Stimulated activated CD4-positive, alpha-beta T cell treated with anti-CD3 and anti-CD28 coated beads, Interleukin-15, amount 100 ng/mL, for 1 hour (primary cell): ENCODE results near the gene PEAR1.
"Not testable (repeated sequence)": the region's sequence is repeated elsewhere in the genome, so short reads cannot be mapped to it uniquely, and the experiment has no call there.

Source experiments
- DNase-seq, 2 donors: peaks; one replicate each; pipeline ENCODE4 v3.0.0-alpha.2; 2020; ENCODE audit warnings: low read depth in 1 of 2, low spot score in 1 of 2

Gene PEAR1

DNA sequence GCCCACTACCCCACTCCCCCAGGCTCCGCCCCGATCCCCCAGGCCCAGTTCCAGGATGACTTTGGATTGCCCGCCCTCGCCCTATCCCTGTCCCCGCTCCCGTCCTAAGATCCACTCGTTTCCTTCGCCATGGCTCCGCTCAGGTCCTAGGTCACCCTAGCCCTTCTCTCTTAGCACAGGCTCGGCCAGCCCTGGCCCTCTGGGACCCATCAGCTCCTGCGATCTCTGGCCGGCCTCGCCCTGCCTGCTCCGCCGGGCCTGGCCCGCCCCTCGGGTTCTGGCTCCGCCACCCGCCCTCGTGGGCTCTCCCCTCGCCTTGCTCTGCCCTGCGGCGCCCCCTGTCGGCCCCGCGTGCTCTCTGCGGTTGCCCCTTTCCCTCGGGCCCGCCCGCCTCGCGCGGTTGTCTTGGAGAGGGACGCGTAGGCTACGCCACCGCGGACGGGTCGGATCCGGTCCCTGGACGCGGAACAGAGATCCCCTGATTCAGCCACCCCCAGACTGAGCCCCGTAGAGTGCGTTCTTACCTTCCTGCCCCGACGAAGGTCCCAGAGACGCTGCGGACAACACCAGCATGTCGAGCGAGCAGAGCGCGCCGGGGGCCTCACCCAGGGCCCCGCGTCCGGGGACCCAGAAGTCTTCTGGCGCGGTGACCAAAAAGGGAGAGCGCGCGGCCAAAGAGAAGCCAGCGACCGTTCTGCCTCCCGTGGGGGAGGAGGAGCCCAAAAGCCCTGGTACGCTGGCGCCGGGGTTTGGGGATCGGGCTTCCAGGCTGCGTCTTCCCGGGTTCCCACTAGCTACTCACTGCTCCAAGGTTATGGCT is 26.9 kb downstream of the PEAR1 start, which contains the start of gene LRRC71:
Gene LRRC71, plus strand, starts transcription at position 400 of the 820 bp plus-strand sequence. Its CDS starts 172 bp downstream, at position 572.
- peak; percentile 12 to 51 for DNase-seq

DNA sequence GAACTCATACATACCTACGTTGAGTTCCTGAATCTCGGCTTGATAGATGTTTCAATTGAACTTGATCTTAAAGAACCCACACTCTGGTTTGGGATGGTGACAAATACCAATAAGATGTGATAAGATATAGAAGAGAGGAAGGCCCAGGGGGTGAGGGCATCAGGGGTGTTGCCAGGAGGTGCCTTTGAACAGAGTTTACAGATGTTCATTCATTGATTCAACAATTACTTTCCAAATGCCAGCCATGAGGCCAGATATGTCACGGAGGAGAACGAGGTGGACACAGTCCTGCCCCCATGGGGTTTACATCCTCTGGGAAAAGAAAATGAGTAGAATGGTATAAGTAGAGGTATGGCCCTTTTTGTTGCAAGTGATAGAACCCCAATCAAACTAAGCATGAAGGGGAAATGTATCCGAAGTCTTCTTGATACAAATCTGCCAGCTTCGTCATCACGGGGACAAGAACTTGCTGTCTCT is 27.6 kb downstream of the PEAR1 start:
- DNase-seq: no peak

DNA sequence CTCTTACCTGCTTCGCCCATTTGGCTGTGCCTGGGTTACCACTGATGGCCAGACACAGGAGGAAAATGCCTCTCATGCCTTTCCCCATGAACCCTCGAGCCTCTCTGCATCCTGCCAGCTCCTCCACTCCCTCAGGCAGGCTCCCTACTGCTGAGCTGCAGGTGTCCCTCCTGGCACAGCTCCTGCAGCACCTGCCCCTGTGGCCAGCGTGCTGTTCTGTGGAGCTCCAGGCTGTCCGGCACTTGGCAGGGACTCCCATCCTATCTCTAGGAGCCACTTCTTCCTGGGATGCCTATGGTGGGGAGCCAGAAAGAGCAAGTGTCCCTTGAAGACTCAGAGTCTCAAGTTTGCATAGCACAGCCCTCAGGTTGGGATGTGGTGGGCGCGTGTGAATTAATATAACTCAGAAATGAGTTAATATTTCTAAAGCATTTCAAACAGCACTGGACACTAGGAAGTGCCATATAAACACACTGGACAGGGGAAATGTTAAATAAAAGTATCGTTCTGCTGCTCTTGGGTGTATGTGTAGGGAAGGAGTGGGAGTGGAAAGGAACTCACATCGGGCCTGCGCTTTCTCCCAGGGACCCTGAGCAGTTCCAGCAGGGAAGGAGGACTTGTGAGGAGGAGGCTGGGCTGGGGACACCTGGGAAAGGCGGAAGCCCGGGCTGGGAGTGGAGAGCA is 29.6 kb downstream of the PEAR1 start:
- DNase-seq: no peak

DNA sequence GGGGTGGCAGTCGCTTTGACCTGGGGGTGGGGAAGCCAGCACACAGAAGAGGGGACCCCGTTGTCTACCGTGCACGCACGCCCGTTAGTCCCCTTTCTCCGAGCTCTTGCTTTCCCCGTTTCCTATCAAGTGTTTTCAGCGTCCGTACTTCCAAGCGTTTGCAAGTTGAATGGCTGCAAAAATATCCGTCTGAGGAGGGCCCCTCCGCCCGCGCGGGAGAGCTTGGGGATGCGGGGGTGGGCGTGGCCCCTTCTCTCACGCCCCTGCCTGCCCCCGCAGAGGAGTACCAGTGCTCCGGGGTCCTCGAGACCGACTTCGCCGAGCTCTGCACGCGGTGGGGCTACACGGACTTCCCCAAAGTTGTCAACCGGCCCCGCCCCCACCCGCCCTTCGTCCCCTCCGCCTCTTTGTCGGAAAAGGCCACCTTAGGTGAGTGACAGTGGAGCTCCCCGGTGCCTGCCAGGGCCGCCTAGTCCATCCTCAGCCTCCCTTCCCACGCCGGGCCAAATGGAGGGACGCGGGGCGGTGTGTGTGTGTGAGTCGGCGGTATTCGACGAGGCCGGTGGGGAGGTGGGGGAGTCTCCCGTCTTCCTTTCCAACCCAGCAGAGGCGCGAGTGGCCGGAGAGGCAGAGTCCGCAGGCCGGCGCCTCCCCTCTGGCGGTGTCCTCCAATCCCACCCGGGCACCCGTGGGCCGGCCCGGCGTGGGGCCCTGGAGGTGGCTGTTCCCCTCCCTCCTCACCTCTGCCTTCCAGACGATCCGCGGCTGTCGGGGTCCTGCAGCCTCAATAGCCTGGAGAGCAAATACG is 30.4 kb downstream of the PEAR1 start:
- no peak for DNase-seq

DNA sequence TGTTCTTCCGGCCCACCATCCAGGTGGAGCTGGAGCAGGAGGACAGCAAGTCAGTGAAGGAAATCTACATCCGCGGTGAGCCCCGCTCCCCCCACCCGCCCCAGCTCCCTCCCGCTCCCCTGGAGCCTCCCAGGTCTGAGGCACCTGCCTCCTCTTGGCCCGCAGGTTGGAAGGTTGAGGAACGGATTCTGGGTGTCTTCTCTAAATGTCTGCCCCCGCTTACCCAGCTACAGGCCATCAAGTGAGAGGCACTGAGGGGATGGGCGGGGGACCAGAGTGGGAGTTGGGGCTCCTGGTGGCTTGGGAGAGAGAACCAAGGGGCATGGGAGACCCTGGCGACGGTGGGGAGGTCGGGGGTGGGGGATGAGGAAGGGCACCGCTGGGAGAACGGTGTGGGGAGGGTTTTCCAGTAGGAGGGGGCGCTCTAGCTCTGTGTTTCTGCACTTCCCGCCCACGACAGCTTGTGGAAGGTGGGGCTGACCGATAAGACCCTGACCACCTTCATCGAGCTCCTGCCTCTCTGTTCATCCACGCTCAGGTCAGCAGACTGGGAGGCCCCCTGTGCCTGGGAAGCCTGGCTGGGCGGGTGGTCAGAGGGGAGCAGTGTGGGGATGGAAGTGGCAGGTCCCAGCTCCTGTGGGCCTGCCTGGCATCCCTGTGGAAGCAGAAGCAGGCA is 31.1 kb downstream of the PEAR1 start:
- DNase-seq: no peak

DNA sequence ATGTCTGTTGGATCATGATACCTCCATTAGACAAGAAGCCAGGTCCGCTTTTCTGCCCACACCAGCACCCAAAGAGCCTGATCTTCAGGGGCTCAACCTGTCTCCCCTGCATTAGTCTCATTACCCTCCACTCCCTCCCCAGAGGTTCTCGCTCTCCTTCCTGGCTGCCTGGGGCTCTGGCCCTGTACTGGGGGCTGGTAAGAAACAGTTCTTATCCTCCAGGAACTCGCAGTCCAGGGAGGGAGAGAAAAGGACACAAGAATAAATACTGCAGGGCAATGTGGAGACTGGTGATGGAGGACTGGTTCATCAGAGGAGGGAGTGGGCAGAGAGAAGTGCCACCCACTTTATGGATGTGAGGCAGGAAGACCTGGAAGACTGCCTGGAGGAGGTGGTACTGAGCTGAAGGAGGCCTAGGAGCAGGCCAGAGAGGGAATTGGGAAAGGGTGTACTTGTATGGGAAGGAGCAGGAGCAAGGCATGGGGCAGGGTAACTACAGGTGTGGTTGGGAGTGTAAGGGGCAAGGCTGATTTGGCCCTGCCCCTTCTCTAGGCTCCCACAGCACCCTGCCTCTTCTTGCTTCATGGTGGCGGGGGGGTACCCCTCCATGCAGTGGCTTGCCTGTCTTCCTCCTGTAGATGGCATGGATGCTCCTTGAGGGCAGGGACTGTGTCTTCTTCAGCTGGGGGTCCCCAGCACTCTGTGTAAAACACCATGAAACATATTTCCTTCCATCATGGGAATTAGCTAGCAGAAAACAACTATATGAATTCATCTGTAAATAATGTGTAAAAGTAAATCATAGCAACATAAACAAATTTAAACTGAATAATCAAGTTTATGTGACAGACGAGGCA is 31.9 kb downstream of the PEAR1 start:
- DNase-seq: no peak

DNA sequence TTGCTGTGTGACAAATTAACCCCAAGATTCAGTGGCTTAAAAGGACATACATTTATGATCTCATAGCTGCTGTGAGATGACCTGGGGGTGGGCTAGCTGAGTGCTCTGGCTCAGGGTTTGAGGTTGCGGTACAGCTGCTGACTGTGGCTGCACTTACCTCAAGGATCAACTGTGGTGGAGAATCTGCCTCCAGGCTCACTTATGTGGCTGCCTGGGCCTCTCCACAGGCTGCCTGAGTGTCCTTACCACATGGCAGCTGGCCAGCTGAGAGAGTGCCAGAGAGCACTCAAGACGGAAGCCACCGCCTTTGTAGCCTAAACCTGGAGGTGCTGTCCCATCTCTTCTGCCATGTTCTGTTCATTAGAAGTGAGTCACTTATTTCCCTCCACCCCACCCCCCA is 32.7 kb downstream of the PEAR1 start:
- no peak for DNase-seq

DNA sequence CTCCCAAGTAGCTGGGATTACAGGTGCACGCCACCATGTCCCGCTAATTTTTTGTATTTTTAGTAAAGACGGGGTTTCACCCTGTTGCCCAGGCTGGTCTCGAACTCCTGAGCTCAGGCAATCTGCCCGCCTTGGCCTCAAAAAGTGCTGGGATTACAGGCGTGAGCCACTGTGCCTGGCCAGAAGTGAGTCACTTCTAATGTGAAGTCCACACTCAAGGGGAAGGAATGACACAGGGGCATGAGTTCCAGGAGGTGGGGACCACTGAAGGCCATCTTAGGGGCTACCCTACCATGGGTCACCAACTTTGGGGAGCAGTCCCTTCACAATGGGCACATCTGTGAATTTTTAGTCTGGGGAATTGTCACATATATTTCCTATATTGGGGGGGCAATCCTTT is 33.2 kb downstream of the PEAR1 start:
- not testable (repeated sequence) for DNase-seq

DNA sequence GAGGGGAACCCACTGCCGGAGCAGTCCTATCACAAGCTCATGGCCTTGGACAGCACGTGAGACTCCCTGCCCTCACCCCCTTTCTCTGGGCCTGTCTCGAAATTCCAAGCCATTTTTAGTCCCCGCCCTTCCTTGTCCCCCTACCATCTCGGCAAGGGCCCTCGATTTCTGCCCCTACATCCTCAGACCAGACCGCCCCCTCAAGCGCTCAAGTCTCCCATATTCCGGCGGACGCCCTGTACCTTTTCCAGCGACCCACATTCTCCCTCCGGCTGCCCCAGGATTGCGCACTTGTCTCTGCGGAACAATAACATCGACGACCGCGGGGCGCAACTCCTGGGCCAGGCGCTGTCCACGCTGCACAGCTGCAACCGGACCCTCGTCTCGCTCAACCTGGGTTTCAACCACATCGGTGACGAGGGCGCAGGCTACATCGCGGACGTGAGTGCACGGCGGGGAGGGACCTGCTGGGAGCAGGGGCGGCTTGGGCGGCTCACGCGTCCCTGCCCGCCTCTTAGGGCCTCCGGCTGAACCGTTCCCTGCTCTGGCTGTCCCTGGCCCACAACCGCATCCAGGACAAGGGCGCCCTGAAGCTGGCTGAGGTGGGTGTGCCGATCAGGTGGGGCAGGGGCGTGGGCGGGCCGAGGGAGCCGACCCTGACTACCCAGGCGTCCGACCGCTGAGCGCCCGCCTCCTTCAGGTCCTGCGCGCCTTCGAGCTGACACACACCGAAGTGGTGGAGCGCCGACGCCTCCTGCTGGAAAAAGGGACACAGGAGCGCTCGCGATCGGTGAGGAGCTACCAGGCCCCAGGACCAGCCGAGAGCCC is 33.9 kb downstream of the PEAR1 start:
- DNase-seq: peak; percentile 17 to 56

DNA sequence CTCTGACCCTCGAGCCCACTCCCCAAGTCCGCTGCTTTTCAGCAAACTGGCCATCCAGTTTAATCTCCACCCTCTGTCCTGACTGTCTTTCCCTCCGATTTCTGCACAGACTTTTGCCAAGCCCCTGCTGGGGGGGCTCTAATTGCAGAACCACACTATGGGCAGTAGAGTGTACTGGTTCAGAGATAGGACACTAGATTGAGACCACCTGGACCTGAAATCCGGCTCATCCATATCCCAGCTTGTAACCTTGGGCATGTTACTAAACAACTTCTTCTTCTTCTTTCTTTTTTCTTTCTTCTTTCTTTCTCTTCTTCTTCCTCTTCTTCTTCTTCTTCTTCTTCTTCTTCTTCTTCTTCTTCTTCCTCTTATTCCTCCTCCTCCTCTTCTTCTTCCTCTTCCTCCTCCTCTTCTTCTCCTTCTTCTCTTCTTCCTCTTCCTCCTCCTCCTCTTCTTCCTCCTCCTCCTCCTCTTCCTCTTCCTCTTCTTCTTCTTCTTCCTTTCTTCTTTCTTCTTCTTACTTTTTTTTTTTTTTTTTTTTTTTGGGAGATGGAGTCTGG is 34.6 kb downstream of the PEAR1 start:
- no peak for DNase-seq

DNA sequence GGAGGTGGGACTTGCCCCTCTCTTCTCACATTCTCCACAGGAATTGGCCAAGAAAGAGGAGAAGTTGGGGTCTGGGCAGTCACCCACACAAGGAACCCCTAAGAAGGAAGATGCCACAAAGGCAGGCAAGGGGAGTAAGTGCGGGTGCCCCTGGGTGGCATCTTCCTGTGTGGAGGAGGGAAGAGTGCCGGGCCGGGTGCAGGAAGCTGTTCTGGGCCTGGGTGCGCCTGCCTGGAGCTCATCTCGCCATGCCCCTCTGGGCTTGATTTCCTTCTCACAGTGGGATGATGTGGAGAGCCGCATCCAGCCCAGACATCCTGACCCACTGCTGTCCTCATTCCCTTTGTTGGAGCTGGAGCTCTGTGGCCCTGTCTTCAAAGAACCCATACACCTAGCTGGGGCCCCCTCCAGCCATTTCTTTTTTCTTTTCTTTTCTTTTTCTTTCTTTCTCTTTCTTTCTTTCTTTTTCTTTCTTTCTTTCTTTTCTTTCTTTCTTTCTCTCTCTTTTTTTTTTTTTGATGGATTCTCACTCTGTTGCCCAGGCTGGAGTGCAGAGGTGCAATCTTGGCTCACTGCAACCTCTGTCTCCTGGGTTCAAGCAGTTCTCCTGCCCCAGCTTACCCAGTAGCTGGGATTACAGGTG is 36.2 kb downstream of the PEAR1 start:
- DNase-seq: no peak

DNA sequence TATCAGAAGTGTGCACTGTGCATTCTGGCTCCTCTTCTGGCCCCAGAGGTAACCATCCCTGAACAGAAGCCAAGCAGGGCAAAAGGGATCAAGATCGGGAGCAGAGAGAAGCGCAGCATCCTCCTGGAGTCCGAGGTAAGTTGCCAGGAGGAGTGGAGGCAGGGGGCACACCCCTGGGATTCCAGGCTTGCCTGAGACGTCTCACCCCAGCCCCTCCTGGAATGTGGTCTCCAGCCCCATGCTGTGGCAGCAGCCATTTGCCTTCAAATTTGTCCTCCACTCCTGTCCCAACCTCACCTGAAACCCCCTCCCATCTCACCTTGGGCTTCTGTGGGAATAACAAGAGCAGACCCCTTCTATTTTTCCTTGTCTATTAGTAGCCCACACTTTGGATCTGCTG is 37.0 kb downstream of the PEAR1 start:
- DNase-seq: no peak

DNA sequence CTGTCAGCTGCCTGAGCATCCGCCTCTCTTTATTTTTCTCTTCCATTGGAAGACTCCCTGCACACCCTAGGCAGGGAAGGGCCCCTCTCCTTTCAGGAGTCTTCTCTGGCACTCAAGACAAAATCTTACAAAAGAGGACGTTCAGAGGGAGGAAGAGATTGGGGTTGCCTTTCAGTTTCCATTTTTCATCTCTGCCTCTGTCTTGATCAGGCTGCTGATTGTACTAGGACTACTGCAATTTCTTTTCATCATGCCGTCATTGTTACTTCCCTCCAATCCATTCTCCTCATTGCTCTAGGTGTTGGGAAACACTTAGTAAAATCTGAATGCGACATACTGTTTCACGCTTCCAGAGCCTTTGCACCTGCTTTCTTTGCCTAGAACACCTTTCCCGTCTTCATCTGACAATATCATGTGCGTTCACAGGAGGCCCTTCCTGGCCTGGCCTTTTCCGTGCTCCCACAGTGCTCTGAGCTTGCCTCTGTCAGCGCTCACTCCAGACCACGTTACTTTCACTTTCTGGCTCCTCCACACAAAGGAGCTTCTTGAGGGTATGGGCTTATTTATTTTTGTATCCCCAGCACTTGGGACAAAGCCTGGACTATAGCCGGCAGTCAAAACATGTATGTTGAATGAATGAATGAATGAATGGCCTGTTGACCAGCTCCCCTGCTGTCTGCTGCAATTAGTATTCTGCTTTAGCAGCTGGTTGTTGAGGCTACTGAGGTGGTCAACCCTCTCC is 37.9 kb downstream of the PEAR1 start:
- DNase-seq: no peak

DNA sequence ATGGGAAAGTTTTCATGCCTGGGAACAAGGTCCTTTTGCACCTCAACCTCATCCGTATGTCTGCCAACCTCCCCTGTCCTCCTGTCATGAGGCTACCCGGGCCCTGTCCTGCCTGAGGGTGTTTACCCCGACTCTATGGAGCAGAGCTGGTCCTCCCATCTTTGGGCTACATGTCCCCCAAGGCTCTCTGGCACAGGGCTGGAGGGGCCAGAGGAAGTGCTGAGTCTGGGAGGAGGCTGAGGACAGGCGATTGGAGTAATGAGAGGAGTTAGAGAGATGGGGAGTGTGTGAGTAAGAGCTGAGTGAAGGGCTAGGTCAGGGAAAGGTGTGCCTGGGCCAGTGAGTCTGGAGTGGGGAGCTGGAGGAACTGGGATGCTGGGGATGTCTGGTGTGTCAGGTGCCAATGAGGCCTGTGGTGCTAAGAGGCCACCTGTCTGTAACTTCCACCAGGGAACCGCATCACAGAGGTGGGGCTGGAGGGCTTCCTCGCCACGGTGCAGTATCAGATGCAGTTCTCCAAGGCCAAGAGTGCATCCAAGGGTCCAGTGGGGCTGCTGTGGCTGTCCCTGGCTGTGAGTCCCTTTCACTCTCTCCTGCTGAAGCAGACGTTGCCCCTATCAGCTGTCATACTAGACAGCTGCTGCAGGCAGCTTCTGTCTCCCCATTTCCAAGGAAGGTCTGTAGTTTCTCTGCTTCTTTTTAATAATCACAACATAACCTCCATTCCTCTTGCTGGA is 38.6 kb downstream of the PEAR1 start:
- DNase-seq: no peak

DNA sequence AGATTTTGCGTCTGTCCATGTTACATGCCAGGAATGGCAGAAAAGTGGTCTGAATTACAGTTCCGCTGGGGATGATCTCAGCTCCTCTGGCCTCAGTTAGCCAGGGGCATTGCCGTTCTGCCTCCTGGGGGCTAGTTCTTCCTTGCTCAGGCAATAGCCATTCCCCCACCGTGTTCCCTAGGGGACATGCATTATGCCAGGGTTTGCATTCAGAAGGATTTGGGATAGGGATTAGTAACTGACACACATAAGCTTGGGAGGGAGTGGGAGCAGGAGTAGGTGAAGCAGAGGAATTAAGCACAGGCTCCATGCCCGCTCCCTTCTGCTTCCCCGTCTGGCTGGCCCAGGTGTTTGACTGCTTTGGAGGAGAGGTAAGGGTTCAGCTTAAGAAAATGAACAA is 39.6 kb downstream of the PEAR1 start:
- DNase-seq: no peak

DNA sequence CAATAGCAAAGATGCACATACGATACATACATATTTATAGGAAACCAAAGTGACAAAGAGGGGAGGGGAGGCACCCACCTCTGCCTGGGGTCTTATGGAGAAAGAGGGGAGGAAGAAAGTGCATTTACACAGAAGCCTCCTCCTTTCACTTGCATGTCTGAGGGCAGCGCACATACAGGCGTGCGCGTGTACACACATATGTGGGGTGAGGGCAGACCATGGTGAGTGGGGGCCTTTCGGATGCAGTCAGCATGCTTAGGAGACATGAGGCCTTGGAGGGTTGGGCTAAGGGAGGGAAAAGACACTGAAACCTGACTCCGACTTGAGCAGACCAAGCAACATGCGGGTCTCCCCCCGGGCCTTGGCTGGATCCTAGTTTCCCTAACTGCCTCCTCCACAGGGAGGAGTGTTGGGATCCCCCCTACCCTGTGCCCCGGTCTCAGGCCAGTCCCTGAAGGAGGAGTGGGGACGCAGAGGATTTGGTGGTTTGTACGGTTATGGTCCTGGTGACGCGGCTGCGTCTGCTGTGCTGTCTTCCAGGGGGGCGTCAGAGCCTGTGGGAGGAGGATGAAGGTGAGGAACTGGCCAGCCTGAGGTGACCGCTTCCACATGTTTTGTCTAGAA is 42.1 kb downstream of the PEAR1 start:
- DNase-seq: no peak

DNA sequence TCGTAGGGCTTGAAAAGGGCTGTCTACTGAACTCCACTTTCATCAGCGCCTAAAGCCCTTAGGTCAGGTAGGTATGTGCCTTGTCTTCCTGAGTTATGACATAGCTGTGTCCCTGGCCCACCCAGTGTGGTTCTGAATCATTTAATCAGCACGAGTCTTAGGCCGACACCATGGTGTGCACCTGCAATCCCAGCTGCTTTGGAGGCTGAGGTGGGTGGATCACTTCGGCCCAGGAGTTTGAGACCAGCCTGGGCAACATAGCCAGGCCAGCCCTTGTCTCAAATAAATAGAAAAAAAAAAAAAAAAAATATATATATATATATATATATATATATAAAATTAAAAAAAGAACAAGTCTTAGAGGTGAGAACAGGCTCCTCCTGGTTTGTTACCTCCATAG is 42.7 kb downstream of the PEAR1 start:
- DNase-seq: no peak
